Activated T-cell treated with anti-CD3 and anti-CD28 coated beads, Interleukin-2, amount 50 U/mL, for 72 hours (primary cell): Measurements from ENCODE around the gene TRMT1L. TPM values are rescaled to one million over a fixed set of nuclear protein-coding genes. Genes with fewer than 3 reads are reported as not detected.

ENCODE experiments used
- ATAC-seq, 2 donors: fragments of 150-1000 bp; cut with Tn5 transposase; replicated peaks in 1 of 2; 2 replicates each; pipeline ENCODE4 v1.10.0; 2021; ENCODE audit warnings: moderate library complexity in 2 of 2, mild to moderate bottlenecking in 1 of 2
- DNase-seq, 2 donors: peaks; one replicate each; pipeline ENCODE4 v3.0.0; 2021 to 2022; ENCODE audit warnings: mixed read lengths in 1 of 2
- H3K27ac Mint-ChIP-seq: one replicate; pipeline ENCODE4 v1.8.0; 2022; ENCODE audit warnings: mild to moderate bottlenecking, moderate library complexity, mixed read lengths
- H3K27me3 Mint-ChIP-seq: one replicate; pipeline ENCODE4 v1.8.0; 2022; ENCODE audit warnings: low read depth, mixed read lengths
- H3K36me3 Mint-ChIP-seq, 2 donors: one replicate each; pipeline ENCODE4 v1.8.0; 2022; ENCODE audit warnings: mixed read lengths in 2 of 2, mild to moderate bottlenecking in 1 of 2; ENCODE audit not compliant: insufficient read depth in 2 of 2
- H3K4me1 Mint-ChIP-seq: one replicate; pipeline ENCODE4 v1.8.0; 2022; ENCODE audit warnings: low read depth, mixed read lengths
- H3K4me3 Mint-ChIP-seq, 2 donors: one replicate each; pipeline ENCODE4 v1.8.0; 2022; ENCODE audit warnings: mild to moderate bottlenecking in 2 of 2, mixed read lengths in 2 of 2, moderate library complexity in 2 of 2
- H3K9me3 Mint-ChIP-seq, 2 donors: one replicate each; pipeline ENCODE4 v1.8.0; 2022; ENCODE audit warnings: mixed read lengths in 2 of 2
- total RNA-seq, 2 donors: library from RNA; stranded (reverse); gene quantifications; one replicate each; pipeline ENCODE4 v1.2.3, GENCODE V29; 2022

TRMT1L gene
- total RNA-seq, 2 donors from 2014 or later = 19.7 to 26.3 TPM

- Mint-ChIP-seq H3K36me3 (peaks cover 0 to 3% of the 10 kb centered on the region in 2 donors), H3K4me1 (peaks cover 11% of the 10 kb centered on the region), H3K4me3 (no peak overlapping the region), H3K27me3 (no peaks in the 10 kb centered on the region), H3K9me3 (peaks cover 0 to 3% of the 10 kb centered on the region in 2 donors), H3K27ac (no peak overlapping the region)
- ATAC-seq = no peak
- DNase-seq = no peak
These were observed 88.4 kb downstream of the TRMT1L start for GRCh38 chr1:185068341-185068740.

Other genes with a start within 250 kb of the TRMT1L start
- gene NIBAN1, start 182.4 kb downstream of the TRMT1L start, total RNA-seq = 10 to 100 TPM; 49.4 to 53.0 TPM
- 10 to 100 TPM; 20.9 to 23.2 TPM for gene RNF2, start 111.4 kb downstream of the TRMT1L start, total RNA-seq
- 1 to 10 TPM; 5.9 to 6.1 TPM for gene SWT1, start 214 bp upstream of the TRMT1L start, total RNA-seq
- 100 to 1,000 TPM in 1 of 2 donors, 10 to 100 TPM in 1; 86.2 to 110 TPM for gene IVNS1ABP, start 160.3 kb upstream of the TRMT1L start, total RNA-seq